Mucosa of descending colon (tissue), 3 donors: ENCODE measurements around the gene LPXN. TPM values are rescaled to one million over a fixed set of nuclear protein-coding genes. Genes with fewer than 3 reads are reported as not detected.

Experiments
- ATAC-seq: fragments of 200-7000 bp; cut with Tn5 transposase; one replicate; pipeline ENCODE4 v1.9.1; 2020; ENCODE audit warnings: mild to moderate bottlenecking, moderate library complexity
- DNase-seq, 3 donors: peaks; one replicate each; pipeline ENCODE4 v3.0.0-alpha.2; 2020
- H3K36me3 ChIP-seq: fragments of 200-600 bp; one replicate; pipeline ENCODE4 v1.8.0; 2021; ENCODE audit warnings: low read depth, mild to moderate bottlenecking
- H3K4me1 ChIP-seq: fragments of 200-600 bp; one replicate; pipeline ENCODE4 v1.8.0; 2021; ENCODE audit warnings: low read depth, mild to moderate bottlenecking
- H3K4me3 ChIP-seq: fragments of 200-600 bp; one replicate; pipeline ENCODE4 v1.8.0; 2021; ENCODE audit warnings: mild to moderate bottlenecking
- H3K9me3 ChIP-seq: fragments of 200-600 bp; one replicate; pipeline ENCODE4 v1.8.0; 2021; ENCODE audit warnings: mild to moderate bottlenecking
- intact Hi-C, 2 donors: fragments of 100-400 bp; cut with DNase I in 1 of 2; cut with micrococcal nuclease in 1 of 2; formaldehyde crosslinking; loops; one replicate each; pipeline versions ENCODE4 v1.11.0 to v1.11.1; 2022; cut with DNase I, micrococcal nuclease
- total RNA-seq, 3 donors: library from RNA; stranded (reverse); fragmentation: NEBNext Ultra II Directional in 2 of 3; extraction: Animal tissue kit (Norgen Biotek cat#: 25700) in 2 of 3; gene quantifications; one replicate each; pipeline versions ENCODE4 v1.2.1 to v1.2.4, GENCODE V29; 2021 to 2023
- TF ChIP-seq, protein P1 (sequence below): fragments of 200-600 bp; IDR thresholded peaks from one replicate; pipeline ENCODE4 v1.8.0; 2022; ENCODE audit warnings: antibody characterized with exemption, mild to moderate bottlenecking
- donor health status: DM: no; HTN: no; CAD: no; lungs with moderate emphysema.
- donor health status: DM: no; HTN: no; CAD: no.
- donor health status: DM: no; HTN: yes; CAD: no.

LPXN gene
- total RNA-seq, 3 donors from 2014 or later: 10.7 to 20.1 (median 12.7) TPM

DNA sequence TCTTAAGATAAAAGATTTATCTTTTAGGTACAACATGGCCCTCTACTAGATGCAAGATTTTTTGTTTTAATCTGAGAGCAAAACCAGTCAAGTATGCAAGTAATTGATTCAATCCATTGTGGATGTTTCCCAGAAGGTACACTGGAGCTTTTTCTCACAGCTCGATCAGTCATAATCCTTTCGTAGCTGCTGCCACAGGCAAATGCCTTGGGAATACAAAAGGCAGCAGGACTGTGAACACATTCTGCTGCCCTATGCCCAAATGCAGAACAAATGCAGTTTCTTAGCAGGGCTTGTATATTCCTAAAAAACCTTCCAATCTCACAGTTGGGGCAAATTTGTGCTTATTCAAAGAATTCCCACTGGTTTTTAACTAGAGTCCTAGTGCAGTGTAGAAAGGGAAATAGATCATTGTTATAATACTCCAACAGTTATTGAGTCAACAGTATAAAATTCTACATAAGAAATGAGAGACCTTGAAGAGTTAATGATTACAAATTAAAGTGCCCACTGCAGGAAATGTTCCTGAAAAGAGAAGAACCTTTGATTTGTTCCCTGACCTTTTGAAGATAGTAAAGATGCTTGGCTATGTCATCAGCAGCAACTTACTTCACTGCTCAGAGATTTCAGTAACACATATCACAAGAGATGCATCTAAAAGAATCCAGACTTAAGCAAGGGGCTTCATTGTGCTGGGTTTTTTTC is 14.1 kb downstream of the LPXN start:
- Histone ChIP-seq H3K9me3 (no peaks in the 10 kb centered on the region), H3K4me1 (peaks cover 15% of the 10 kb centered on the region), H3K4me3 (no peak overlapping the region), H3K36me3 (peaks cover 4% of the 10 kb centered on the region)
- TF ChIP-seq, protein P1, sequence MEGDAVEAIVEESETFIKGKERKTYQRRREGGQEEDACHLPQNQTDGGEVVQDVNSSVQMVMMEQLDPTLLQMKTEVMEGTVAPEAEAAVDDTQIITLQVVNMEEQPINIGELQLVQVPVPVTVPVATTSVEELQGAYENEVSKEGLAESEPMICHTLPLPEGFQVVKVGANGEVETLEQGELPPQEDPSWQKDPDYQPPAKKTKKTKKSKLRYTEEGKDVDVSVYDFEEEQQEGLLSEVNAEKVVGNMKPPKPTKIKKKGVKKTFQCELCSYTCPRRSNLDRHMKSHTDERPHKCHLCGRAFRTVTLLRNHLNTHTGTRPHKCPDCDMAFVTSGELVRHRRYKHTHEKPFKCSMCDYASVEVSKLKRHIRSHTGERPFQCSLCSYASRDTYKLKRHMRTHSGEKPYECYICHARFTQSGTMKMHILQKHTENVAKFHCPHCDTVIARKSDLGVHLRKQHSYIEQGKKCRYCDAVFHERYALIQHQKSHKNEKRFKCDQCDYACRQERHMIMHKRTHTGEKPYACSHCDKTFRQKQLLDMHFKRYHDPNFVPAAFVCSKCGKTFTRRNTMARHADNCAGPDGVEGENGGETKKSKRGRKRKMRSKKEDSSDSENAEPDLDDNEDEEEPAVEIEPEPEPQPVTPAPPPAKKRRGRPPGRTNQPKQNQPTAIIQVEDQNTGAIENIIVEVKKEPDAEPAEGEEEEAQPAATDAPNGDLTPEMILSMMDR: no peak
- ATAC-seq (peak; percentile 84), DNase-seq (no peak)
- intact Hi-C loops: loop anchor here in 1 of 2 donors (10.0 kb wide), 1 partner anchor 53 kb away; no protein-coding TSS in a partner anchor

DNA sequence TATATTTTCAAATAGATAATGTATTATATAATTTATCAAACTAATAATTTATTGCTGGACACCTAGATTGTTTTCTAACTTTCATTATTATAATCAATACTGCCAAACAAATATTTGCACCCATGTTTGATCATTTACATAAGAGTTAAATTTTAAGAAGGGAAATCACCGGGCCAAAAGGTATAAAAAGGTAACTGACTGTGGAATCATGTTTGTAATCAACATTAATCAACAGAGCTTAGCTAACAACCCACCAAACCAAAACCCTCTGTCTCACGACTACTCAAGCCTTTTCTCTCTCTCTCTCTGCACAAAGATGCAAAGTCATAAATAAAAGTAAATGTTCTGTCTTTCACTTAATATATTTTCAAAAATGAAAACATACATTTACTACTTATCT is 14.8 kb downstream of the LPXN start:
- DNase-seq: no peak
- Histone ChIP-seq H3K4me1 (peaks cover 18% of the 10 kb centered on the region), H3K36me3 (peaks cover 4% of the 10 kb centered on the region), H3K4me3 (no peak overlapping the region), H3K9me3 (no peaks in the 10 kb centered on the region)
- intact Hi-C loops: loop anchor here in 1 of 2 donors (10.0 kb wide), 1 partner anchor 54 kb away; no protein-coding TSS in a partner anchor
- TF ChIP-seq, protein P1: no peak
- ATAC-seq: no peak

DNA sequence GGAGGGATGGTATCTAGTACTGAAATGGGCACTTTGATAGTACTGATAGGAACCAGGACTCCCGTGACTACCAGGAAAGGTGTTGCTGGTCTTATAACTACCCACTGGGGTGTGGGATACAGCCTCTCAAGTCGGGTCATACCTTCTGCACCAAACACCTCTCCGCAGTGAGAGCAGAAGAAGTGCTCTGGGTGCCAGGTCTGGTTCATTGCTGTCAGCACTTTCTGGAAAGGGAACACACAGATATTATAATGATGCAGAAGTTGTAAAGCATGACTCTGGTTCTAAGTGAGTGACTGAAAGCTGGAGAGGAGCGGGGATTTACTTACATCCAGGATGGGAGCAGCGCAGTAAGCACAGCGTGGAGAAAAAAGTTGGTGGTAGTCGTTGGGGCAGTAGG is 26.0 kb downstream of the LPXN start:
- TF ChIP-seq, protein P1: no peak
- intact Hi-C loops: no loop called here

DNA sequence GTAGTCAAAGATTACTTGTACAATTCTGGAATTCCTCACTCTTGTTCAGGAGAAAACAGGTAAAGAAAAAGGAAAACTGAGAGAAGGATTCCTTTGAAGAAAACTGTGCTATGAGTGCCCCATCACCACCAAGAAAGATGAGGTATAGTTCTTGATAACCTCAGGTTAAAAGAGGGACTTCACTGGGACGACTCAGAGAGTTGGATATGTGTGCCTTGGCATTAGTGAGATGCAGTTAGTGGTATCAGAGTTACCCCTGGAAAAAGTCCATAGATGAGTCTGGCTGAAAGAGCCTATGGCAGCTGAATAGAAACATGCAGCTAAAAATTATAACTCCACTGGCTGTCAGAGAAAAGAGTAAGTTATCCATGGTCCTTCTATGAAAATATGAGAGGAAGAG is 28.8 kb downstream of the LPXN start:
- no peaks in the 10 kb centered on the region for H3K4me1 ChIP-seq
- DNase-seq (no peak), ATAC-seq (no peak)
- H3K9me3 ChIP-seq: no peaks in the 10 kb centered on the region
- intact Hi-C loops: no loop called here
- H3K4me3 ChIP-seq: no peak overlapping the region
- no peaks in the 10 kb centered on the region for H3K36me3 ChIP-seq
- TF ChIP-seq, protein P1: no peak

More for the DNA sequence above, 26.0 kb downstream of the LPXN start:
- no peaks in the 10 kb centered on the region for H3K36me3 ChIP-seq
- no peak for ATAC-seq
- H3K4me3 ChIP-seq: no peak overlapping the region
- DNase-seq: no peak
- H3K4me1 ChIP-seq: no peaks in the 10 kb centered on the region
- no peaks in the 10 kb centered on the region for H3K9me3 ChIP-seq

DNA sequence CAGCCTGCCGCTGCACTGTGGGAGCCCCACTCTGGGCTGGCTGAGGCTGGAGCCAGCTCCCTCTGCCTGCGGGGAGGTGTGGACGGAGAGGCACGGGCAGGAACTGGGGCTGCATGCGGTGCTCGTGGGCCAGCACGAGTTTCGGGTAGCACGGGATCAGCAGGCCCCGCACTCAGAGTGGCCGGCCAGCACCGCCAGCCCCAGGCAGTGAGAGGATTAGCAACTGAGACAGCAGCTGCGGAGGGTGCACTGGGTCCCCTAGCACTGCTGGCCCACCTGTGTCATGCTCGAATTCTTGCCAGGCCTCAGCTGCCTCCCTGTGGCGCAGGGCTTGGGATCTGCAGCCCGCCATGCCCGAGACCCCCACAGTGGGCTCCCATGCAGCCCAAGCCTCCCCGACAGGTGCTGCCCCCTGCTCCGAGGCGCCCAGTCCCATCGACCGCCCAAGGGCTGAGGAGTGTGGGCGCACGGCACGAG is 43.8 kb downstream of the LPXN start:
- DNase-seq (peak in 1 of 3 donors; percentile 44), ATAC-seq (no peak)
- TF ChIP-seq, protein P1: no peak
- Histone ChIP-seq H3K4me1 (no peaks in the 10 kb centered on the region), H3K4me3 (no peak overlapping the region), H3K36me3 (no peaks in the 10 kb centered on the region), H3K9me3 (no peaks in the 10 kb centered on the region)
- intact Hi-C loops: no loop called here
